Keratinocyte (primary cell): ENCODE data around the gene TMPRSS12. TPM values are rescaled to one million over a fixed set of nuclear protein-coding genes. Genes with fewer than 3 reads are reported as not detected.

ENCODE experiments used
- DNase-seq: peaks from one replicate; pipeline ENCODE4 v3.0.0-alpha.2; 2011; ENCODE audit warnings: low read depth, missing footprints, low spot score
- FAIRE-seq: peaks from 2 replicates; lab custom pipeline; 2011; peaks lifted over from hg19 to GRCh38; lab: Jason Lieb, UNC
- H2AFZ ChIP-seq: 2 replicates; pipeline ENCODE4 v1.6.0; 2012; ENCODE audit warnings: low read length, control low read depth, inconsistent platforms; ENCODE audit not compliant: control insufficient read depth
- H3K27ac ChIP-seq: 2 replicates; pipeline ENCODE4 v1.5.1; 2011; ENCODE audit warnings: low read length; ENCODE audit not compliant: control insufficient read depth, insufficient read depth
- H3K27me3 ChIP-seq: 3 replicates; pipeline ENCODE4 v1.6.0; 2011; ENCODE audit warnings: low read length; ENCODE audit not compliant: control insufficient read depth, insufficient read depth; ENCODE audit errors: extremely low read depth
- H3K36me3 ChIP-seq, 2 experiments: 2 replicates in 1 of 2; 3 replicates in 1 of 2; pipeline ENCODE4 v1.5.1; 2011; ENCODE audit warnings: low read length in 2 of 2, mild to moderate bottlenecking in 1 of 2; ENCODE audit not compliant: control insufficient read depth in 2 of 2, insufficient read depth in 2 of 2; ENCODE audit errors: extremely low read depth in 1 of 2
- H3K4me1 ChIP-seq: 3 replicates; pipeline ENCODE4 v1.5.1; 2011; ENCODE audit warnings: low read length; ENCODE audit not compliant: control insufficient read depth, insufficient read depth; ENCODE audit errors: extremely low read depth
- H3K4me2 ChIP-seq: 3 replicates; pipeline ENCODE4 v1.6.0; 2011; ENCODE audit warnings: low read depth, low read length; ENCODE audit not compliant: control insufficient read depth, insufficient read depth; ENCODE audit errors: extremely low read depth
- H3K4me3 ChIP-seq, 3 experiments: fragments of 200-600 bp in 1 of 3; sonication (generic) in 1 of 3; 2 replicates in 2 of 3; 3 replicates in 1 of 3; pipeline ENCODE4 v1.5.1; 2011 to 2016; ENCODE audit warnings: low read length in 3 of 3, mild to moderate bottlenecking in 3 of 3, control low read depth in 2 of 3, inconsistent platforms in 1 of 3, low read depth in 1 of 3, mixed read lengths in 1 of 3, mixed run types in 1 of 3, moderate library complexity in 1 of 3; ENCODE audit not compliant: control insufficient read depth in 2 of 3, insufficient read depth in 2 of 3; ENCODE audit errors: extremely low read depth in 1 of 3
- H3K79me2 ChIP-seq: 2 replicates; pipeline ENCODE4 v1.6.0; 2012; ENCODE audit warnings: low read length; ENCODE audit not compliant: control insufficient read depth, insufficient read depth
- H3K9ac ChIP-seq: 3 replicates; pipeline ENCODE4 v1.6.0; 2011; ENCODE audit warnings: low read length; ENCODE audit not compliant: control insufficient read depth, insufficient read depth; ENCODE audit errors: extremely low read depth
- H3K9me1 ChIP-seq: 3 replicates; pipeline ENCODE4 v1.6.0; 2011; ENCODE audit warnings: low read length; ENCODE audit not compliant: control insufficient read depth, insufficient read depth; ENCODE audit errors: extremely low read depth
- H3K9me3 ChIP-seq: 2 replicates; pipeline ENCODE4 v1.5.1; 2012; ENCODE audit warnings: low read depth, low read length; ENCODE audit not compliant: control insufficient read depth
- H4K20me1 ChIP-seq: 3 replicates; pipeline ENCODE4 v1.6.0; 2011; ENCODE audit warnings: low read length; ENCODE audit not compliant: control insufficient read depth, insufficient read depth; ENCODE audit errors: extremely low read depth
- CTCF ChIP-seq, 3 experiments: IDR thresholded peaks in 1 of 3; conservative IDR thresholded peaks in 1 of 3; optimal IDR thresholded peaks in 1 of 3; 2 replicates in 2 of 3; 3 replicates in 1 of 3; pipeline versions ENCODE3 to v1.5.1; 2011; ENCODE audit warnings: low read length in 3 of 3, mild to moderate bottlenecking in 3 of 3, moderate library complexity in 2 of 3, control low read depth in 1 of 3, inconsistent platforms in 1 of 3; ENCODE audit not compliant: insufficient read depth in 2 of 3; ENCODE audit errors: extremely low read depth in 1 of 3
- EZH2 ChIP-seq: IDR thresholded peaks from one replicate; pipeline ENCODE4 v1.6.1; 2012; ENCODE audit warnings: inconsistent platforms, mild to moderate bottlenecking, low read length, moderate library complexity
- dilution Hi-C: fragments of 300-500 bp; cut with MboI; formaldehyde crosslinking; loops from one replicate; pipeline ENCODE4 v1.7.0; 2020; ENCODE audit warnings: low sequenced_read_pairs; ENCODE audit not compliant: extremely low pct_ligation_motif_present
- polyA plus RNA-seq, 5 experiments: library from polyadenylated mRNA; depleted of rRNA in 3 of 5; stranded (reverse) in 3 of 5; stranded (forward) in 1 of 5; unstranded in 1 of 5; fragments of >200 nt; gene quantifications; 1 replicate in 1 of 5; 2 replicates in 3 of 5; 3 replicates in 1 of 5; pipeline versions ENCODE4 v1.2.1 to v1.2.3, GENCODE V29; 2011 to 2012; ENCODE audit warnings: missing spikeins in 2 of 5, low read depth in 1 of 5, low replicate concordance in 1 of 5

Gene TMPRSS12
- polyA plus RNA-seq, 1 donor (not counting 4 experiments of a cell fraction or from before 2014, with no cell fraction given): not detected

- no peaks in the 10 kb centered on the region for H3K36me3 ChIP-seq
- peaks cover 6% of the 10 kb centered on the region for H3K4me1 ChIP-seq
- H3K9me3 ChIP-seq: no peaks in the 10 kb centered on the region
- TF ChIP-seq CTCF (optimal IDR thresholded peaks at IDR 0.05 in 1 of 3, IDR thresholded peaks at IDR 0.05 in 1 of 3, conservative IDR thresholded peaks at IDR 0.05 in 1 of 3; ENCODE audit: extremely low read depth in 1 of 3, insufficient read depth in 2 of 3, low read length in 3 of 3) (no peak), EZH2 (no peak)
- no peak overlapping the region for H3K4me3 ChIP-seq
- H3K79me2 ChIP-seq: no peaks in the 10 kb centered on the region
- no peak overlapping the region for H3K4me2 ChIP-seq
- no peak for FAIRE-seq
- no peaks in the 10 kb centered on the region for H4K20me1 ChIP-seq
- dilution Hi-C loops: no loop called here
- no peak overlapping the region for H2AFZ ChIP-seq
- H3K9me1 ChIP-seq: no peaks in the 10 kb centered on the region
- H3K27me3 ChIP-seq: no peaks in the 10 kb centered on the region
- no peak overlapping the region for H3K9ac ChIP-seq
- DNase-seq: no peak
- H3K27ac ChIP-seq: no peak overlapping the region
Measured at GRCh38 chr12:50859621-50860310, 17.0 kb downstream of the TMPRSS12 start.

- Histone ChIP-seq H3K4me1 (peaks cover 6% of the 10 kb centered on the region), H3K9ac (no peak overlapping the region), H3K4me3 (no peak overlapping the region), H2AFZ (peak overlapping the region; percentile 52), H3K79me2 (no peaks in the 10 kb centered on the region), H3K9me3 (no peaks in the 10 kb centered on the region), H3K36me3 (no peaks in the 10 kb centered on the region), H3K27ac (no peak overlapping the region), H3K4me2 (peak overlapping the region; percentile 39), H3K27me3 (no peaks in the 10 kb centered on the region), H3K9me1 (no peaks in the 10 kb centered on the region), H4K20me1 (no peaks in the 10 kb centered on the region)
- dilution Hi-C loops: no loop called here
- no peak for TF ChIP-seq EZH2
- TF ChIP-seq CTCF (optimal IDR thresholded peaks at IDR 0.05 in 1 of 3, IDR thresholded peaks at IDR 0.05 in 1 of 3, conservative IDR thresholded peaks at IDR 0.05 in 1 of 3; ENCODE audit: extremely low read depth in 1 of 3, insufficient read depth in 2 of 3, low read length in 3 of 3): no peak
- FAIRE-seq (peak; percentile 86), DNase-seq (peak; percentile 5)
Measured at GRCh38 chr12:50862316-50862715, 19.6 kb downstream of the TMPRSS12 start.
